Measurements from ENCODE around the gene KIF20A.
"Not testable (repeated sequence)": the region's sequence is repeated elsewhere in the genome, so short reads cannot be mapped to it uniquely, and the experiment has no call there.

KIF20A gene

GRCh38 chr5:138141734-138142133 is 37.2 kb upstream of the KIF20A start:
- TF ChIP-seq CTCF (IDR thresholded peaks at IDR 0.05; ENCODE audit: control insufficient read depth, insufficient read depth, low read depth, low read length, missing control alignments): no peak
- DNase-seq (ENCODE audit: low read depth): no peak
- no peak overlapping the region for H3K4me3 ChIP-seq (ENCODE audit: control insufficient read depth, low read depth, low read length)

- H3K4me3 ChIP-seq (ENCODE audit: control insufficient read depth, low read depth, low read length); DNase-seq (ENCODE audit: low read depth): not testable (repeated sequence)
Measured at GRCh38 chr5:138143578-138143977, 35.3 kb upstream of the KIF20A start.

- TF ChIP-seq CTCF (IDR thresholded peaks at IDR 0.05; ENCODE audit: control insufficient read depth, insufficient read depth, low read depth, low read length, missing control alignments): no peak
- peak; percentile 13 for DNase-seq (ENCODE audit: low read depth)
- H3K4me3 ChIP-seq (ENCODE audit: control insufficient read depth, low read depth, low read length): no peak overlapping the region
Measured at GRCh38 chr5:138148811-138149210, 30.1 kb upstream of the KIF20A start.

GRCh38 chr5:138149530-138149929 is 29.4 kb upstream of the KIF20A start:
- TF ChIP-seq CTCF (IDR thresholded peaks at IDR 0.05; ENCODE audit: control insufficient read depth, insufficient read depth, low read depth, low read length, missing control alignments): no peak
- DNase-seq (ENCODE audit: low read depth): no peak

GRCh38 chr5:138155977-138156376 is 22.9 kb upstream of the KIF20A start:
- H3K4me3 ChIP-seq (ENCODE audit: control insufficient read depth, low read depth, low read length); DNase-seq (ENCODE audit: low read depth): not testable (repeated sequence)

More at GRCh38 chr5:138149530-138149929, 29.4 kb upstream of the KIF20A start:
- no peak overlapping the region for H3K4me3 ChIP-seq (ENCODE audit: control insufficient read depth, low read depth, low read length)

- no peak overlapping the region for H3K4me3 ChIP-seq (ENCODE audit: control insufficient read depth, low read depth, low read length)
- no peak for DNase-seq (ENCODE audit: low read depth)
- no peak for TF ChIP-seq CTCF (IDR thresholded peaks at IDR 0.05; ENCODE audit: control insufficient read depth, insufficient read depth, low read depth, low read length, missing control alignments)
Measured at GRCh38 chr5:138157626-138158025, 21.3 kb upstream of the KIF20A start.

GRCh38 chr5:138159666-138160065 is 19.2 kb upstream of the KIF20A start:
- no peak for DNase-seq (ENCODE audit: low read depth)
- no peak for TF ChIP-seq CTCF (IDR thresholded peaks at IDR 0.05; ENCODE audit: control insufficient read depth, insufficient read depth, low read depth, low read length, missing control alignments)
- H3K4me3 ChIP-seq (ENCODE audit: control insufficient read depth, low read depth, low read length): no peak overlapping the region

GRCh38 chr5:138160706-138161105 is 18.2 kb upstream of the KIF20A start:
- TF ChIP-seq CTCF (IDR thresholded peaks at IDR 0.05; ENCODE audit: control insufficient read depth, insufficient read depth, low read depth, low read length, missing control alignments): no peak
- no peak for DNase-seq (ENCODE audit: low read depth)
- H3K4me3 ChIP-seq (ENCODE audit: control insufficient read depth, low read depth, low read length): no peak overlapping the region

Data from AG09309 (cell line).